Activated CD8-positive, alpha-beta memory T cell treated with anti-CD3 and anti-CD28 coated beads, Interleukin-2, amount 50 U/mL, for 4 hours (primary cell): Measurements from ENCODE around the gene RBM4B.

Source experiments
- DNase-seq: peaks from one replicate; pipeline ENCODE4 v3.0.0-alpha.2; 2020

Gene RBM4B

GRCh38 chr11:66639066-66639813 is 38.4 kb downstream of the RBM4B start:
- DNase-seq = no peak

GRCh38 chr11:66638177-66639065 is 39.3 kb downstream of the RBM4B start, which contains the start of gene RBM4:
TSS of gene RBM4 (plus strand) at chr11:66638703. CDS start at chr11:66639712, 1,009 bp downstream.
- peak; percentile 91 for DNase-seq

GRCh38 chr11:66637557-66638176 is 40.0 kb downstream of the RBM4B start:
- DNase-seq = no peak

- DNase-seq = no peak
Observed at GRCh38 chr11:66636411-66636810, 41.3 kb downstream of the RBM4B start.

- no peak for DNase-seq
Observed at GRCh38 chr11:66632952-66633351, 44.7 kb downstream of the RBM4B start.

GRCh38 chr11:66631883-66632282 is 45.8 kb downstream of the RBM4B start:
- no peak for DNase-seq

- no peak for DNase-seq
Observed at GRCh38 chr11:66629356-66629755, 48.3 kb downstream of the RBM4B start.

- no peak for DNase-seq
Observed at GRCh38 chr11:66628061-66628603, 49.6 kb downstream of the RBM4B start.

GRCh38 chr11:66626926-66627325 is 50.8 kb downstream of the RBM4B start:
- no peak for DNase-seq

- DNase-seq = no peak
Observed at GRCh38 chr11:66626382-66626781, 51.3 kb downstream of the RBM4B start.

GRCh38 chr11:66625752-66626149 is 51.9 kb downstream of the RBM4B start:
- DNase-seq = no peak

GRCh38 chr11:66625041-66625751 is 52.5 kb downstream of the RBM4B start:
- DNase-seq = no peak

GRCh38 chr11:66624450-66624849 is 53.2 kb downstream of the RBM4B start:
- DNase-seq = no peak

GRCh38 chr11:66619080-66619554 is 58.6 kb downstream of the RBM4B start:
- DNase-seq = no peak

GRCh38 chr11:66617155-66617834 is 60.4 kb downstream of the RBM4B start:
- DNase-seq = no peak

- DNase-seq = peak; percentile 96
Observed at GRCh38 chr11:66616379-66617154, 61.1 kb downstream of the RBM4B start, which contains the start of gene RBM14. TSS of gene RBM14 (plus strand) at chr11:66616630. CDS start at chr11:66616721, 91 bp downstream.
